ENCODE data around the gene UGT1A9. TPM values are rescaled to one million over a fixed set of nuclear protein-coding genes. Genes with fewer than 3 reads are reported as not detected.

UGT1A9 gene
- total RNA-seq, 2 donors from 2014 or later, result not detected

DNA sequence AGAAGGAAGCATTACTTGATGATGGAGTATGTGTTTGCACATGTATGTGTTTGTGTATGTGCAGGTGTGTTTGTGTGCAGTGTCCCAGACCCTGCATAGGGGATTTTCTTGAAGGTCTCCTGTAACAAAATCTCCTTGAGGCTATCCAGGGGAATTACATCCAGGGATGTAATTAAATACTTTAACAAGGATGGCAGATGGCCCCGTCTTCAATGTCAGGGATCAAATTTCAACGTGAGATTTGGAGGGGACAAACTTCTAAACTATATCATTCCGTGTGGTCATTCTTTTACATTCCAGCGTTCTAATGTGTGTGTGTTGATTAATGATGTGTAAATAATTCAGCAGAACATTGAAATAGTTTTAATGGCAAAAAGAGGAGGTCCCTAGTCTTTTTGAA, 3.3 kb downstream of the UGT1A9 start:
- TF ChIP-seq, protein P1, sequence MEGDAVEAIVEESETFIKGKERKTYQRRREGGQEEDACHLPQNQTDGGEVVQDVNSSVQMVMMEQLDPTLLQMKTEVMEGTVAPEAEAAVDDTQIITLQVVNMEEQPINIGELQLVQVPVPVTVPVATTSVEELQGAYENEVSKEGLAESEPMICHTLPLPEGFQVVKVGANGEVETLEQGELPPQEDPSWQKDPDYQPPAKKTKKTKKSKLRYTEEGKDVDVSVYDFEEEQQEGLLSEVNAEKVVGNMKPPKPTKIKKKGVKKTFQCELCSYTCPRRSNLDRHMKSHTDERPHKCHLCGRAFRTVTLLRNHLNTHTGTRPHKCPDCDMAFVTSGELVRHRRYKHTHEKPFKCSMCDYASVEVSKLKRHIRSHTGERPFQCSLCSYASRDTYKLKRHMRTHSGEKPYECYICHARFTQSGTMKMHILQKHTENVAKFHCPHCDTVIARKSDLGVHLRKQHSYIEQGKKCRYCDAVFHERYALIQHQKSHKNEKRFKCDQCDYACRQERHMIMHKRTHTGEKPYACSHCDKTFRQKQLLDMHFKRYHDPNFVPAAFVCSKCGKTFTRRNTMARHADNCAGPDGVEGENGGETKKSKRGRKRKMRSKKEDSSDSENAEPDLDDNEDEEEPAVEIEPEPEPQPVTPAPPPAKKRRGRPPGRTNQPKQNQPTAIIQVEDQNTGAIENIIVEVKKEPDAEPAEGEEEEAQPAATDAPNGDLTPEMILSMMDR (IDR thresholded peaks at IDR 0.05), result no peak

GRCh38 chr2:233676046-233676445, 4.3 kb downstream of the UGT1A9 start:
- no peaks in the 10 kb centered on the region for H3K9me3 ChIP-seq
- no peaks in the 10 kb centered on the region for H3K36me3 ChIP-seq
- H3K27me3 ChIP-seq, result no peaks in the 10 kb centered on the region
- H3K27ac ChIP-seq, result no peak overlapping the region
- no peaks in the 10 kb centered on the region for H3K4me1 ChIP-seq
- TF ChIP-seq, protein P1 (IDR thresholded peaks at IDR 0.05), result no peak
- no peak for DNase-seq (ENCODE audit: low spot score)
- H3K4me3 ChIP-seq, result no peak overlapping the region

More for the DNA sequence above, 3.3 kb downstream of the UGT1A9 start:
- H3K36me3 ChIP-seq, result no peaks in the 10 kb centered on the region
- H3K9me3 ChIP-seq, result no peaks in the 10 kb centered on the region
- DNase-seq (ENCODE audit: low spot score), result no peak
- no peaks in the 10 kb centered on the region for H3K4me1 ChIP-seq
- H3K27me3 ChIP-seq, result no peaks in the 10 kb centered on the region
- no peak overlapping the region for H3K27ac ChIP-seq
- H3K4me3 ChIP-seq, result no peak overlapping the region

DNA sequence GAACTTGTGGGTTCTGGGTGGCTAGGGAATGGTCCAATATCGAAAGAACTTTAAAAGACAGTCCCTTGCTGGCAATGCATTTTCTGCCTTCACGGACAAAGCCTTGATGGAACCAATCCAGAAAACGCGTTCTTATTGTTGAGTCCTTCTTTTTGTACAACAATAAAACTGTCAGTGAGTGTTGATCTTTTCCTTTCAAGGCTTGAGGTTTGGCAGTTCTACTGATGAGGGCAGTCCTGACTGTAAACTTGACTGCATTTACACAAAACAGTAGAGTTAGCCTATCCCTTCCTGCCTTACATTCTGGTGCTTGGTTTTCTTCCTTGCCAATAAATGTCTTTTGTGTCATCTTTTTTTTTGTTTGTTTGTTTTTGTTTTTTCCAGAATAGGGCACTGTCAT, 7.5 kb downstream of the UGT1A9 start:
- no peak for DNase-seq (ENCODE audit: low spot score)
- Histone ChIP-seq H3K4me3 (no peak overlapping the region), H3K36me3 (no peaks in the 10 kb centered on the region), H3K9me3 (no peaks in the 10 kb centered on the region), H3K27ac (no peak overlapping the region), H3K27me3 (no peaks in the 10 kb centered on the region), H3K4me1 (no peaks in the 10 kb centered on the region)
- TF ChIP-seq, protein P1 (IDR thresholded peaks at IDR 0.05), result no peak

DNA sequence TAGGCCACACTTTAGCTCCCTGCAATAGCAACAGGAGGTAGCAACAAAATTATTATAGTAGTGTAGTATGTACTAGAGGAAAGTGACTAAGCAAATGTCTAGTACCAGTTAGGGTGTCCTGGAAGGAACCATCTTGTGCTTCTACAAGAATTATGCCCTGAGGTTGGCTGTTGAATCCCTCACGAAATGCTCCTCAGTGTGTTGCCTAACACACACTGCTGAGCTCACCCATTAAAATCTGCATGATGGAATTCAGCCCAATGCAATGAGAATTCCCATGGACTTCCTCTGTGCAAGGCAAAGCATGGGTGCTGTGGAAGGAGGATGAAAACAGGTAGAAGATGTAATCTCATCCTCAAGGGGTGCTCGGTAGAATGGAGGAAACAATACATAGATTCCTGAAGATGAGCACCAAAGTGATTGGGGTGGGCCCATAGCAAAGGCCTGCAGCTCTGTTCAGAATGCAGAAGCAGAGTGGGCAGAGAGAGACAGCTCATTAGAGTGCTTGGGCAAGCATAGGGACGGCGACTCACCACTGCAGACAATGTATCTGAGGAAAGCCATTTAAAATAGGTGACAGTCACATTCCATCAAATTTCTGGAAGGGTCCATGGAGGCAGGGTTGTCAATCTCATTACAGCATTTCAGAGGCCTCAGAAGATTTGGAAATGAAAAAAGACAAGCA, 8.8 kb downstream of the UGT1A9 start:
- H3K27ac ChIP-seq, result no peak overlapping the region
- no peaks in the 10 kb centered on the region for H3K9me3 ChIP-seq
- TF ChIP-seq, protein P1 (IDR thresholded peaks at IDR 0.05), result no peak
- H3K36me3 ChIP-seq, result no peaks in the 10 kb centered on the region
- no peak overlapping the region for H3K4me3 ChIP-seq
- no peaks in the 10 kb centered on the region for H3K4me1 ChIP-seq
- H3K27me3 ChIP-seq, result no peaks in the 10 kb centered on the region
- DNase-seq (ENCODE audit: low spot score), result no peak

- Histone ChIP-seq H3K9me3 (no peaks in the 10 kb centered on the region), H3K36me3 (no peaks in the 10 kb centered on the region), H3K4me3 (no peak within 1 kb of the TSS)
Measured at GRCh38 chr2:233681521-233682099, 9.9 kb downstream of the UGT1A9 start, which contains the start of gene UGT1A7. Gene UGT1A7 (plus strand): TSS chr2:233681901. CDS start chr2:233681938, 37 bp downstream.

More at GRCh38 chr2:233681521-233682099, 9.9 kb downstream of the UGT1A9 start, which contains the start of gene UGT1A7:
- no peak for DNase-seq (ENCODE audit: low spot score)
- Histone ChIP-seq H3K27ac (no peak within 1 kb of the TSS), H3K27me3 (no peaks in the 10 kb centered on the region), H3K4me1 (no peaks in the 10 kb centered on the region)
- TF ChIP-seq, protein P1 (IDR thresholded peaks at IDR 0.05), result no peak

Measured in right atrium auricular region (tissue), 2 donors.